ENCODE measurements around the gene ARHGEF7.

Gene ARHGEF7

GRCh38 chr13:111322001-111322915, 207.1 kb downstream of the ARHGEF7 start:
- TF ChIP-seq CTCF (IDR thresholded peaks at IDR 0.05; ENCODE audit: low read depth, low read length), result no peak
- H3K4me3 ChIP-seq (replicated peaks in 1 of 2; ENCODE audit: low read depth in 2 of 2, low read length in 2 of 2), result no peak overlapping the region
- no peak for DNase-seq (ENCODE audit: low read depth in 2 of 2)

- TF ChIP-seq CTCF (IDR thresholded peaks at IDR 0.05; ENCODE audit: low read depth, low read length), result no peak
- no peak overlapping the region for H3K4me3 ChIP-seq (replicated peaks in 1 of 2; ENCODE audit: low read depth in 2 of 2, low read length in 2 of 2)
- DNase-seq (ENCODE audit: low read depth in 2 of 2), result no peak
Observed at GRCh38 chr13:111322916-111323331, 207.8 kb downstream of the ARHGEF7 start.

GRCh38 chr13:111323549-111323948, 208.4 kb downstream of the ARHGEF7 start:
- no peak for TF ChIP-seq CTCF (IDR thresholded peaks at IDR 0.05; ENCODE audit: low read depth, low read length)
- no peak overlapping the region for H3K4me3 ChIP-seq (replicated peaks in 1 of 2; ENCODE audit: low read depth in 2 of 2, low read length in 2 of 2)
- DNase-seq (ENCODE audit: low read depth in 2 of 2), result no peak

- H3K4me3 ChIP-seq (replicated peaks in 1 of 2; ENCODE audit: low read depth in 2 of 2, low read length in 2 of 2), result no peak overlapping the region
- TF ChIP-seq CTCF (IDR thresholded peaks at IDR 0.05; ENCODE audit: low read depth, low read length), result no peak
- no peak for DNase-seq (ENCODE audit: low read depth in 2 of 2)
Observed at GRCh38 chr13:111323950-111324651, 209.0 kb downstream of the ARHGEF7 start.

- no peak overlapping the region for H3K4me3 ChIP-seq (replicated peaks in 1 of 2; ENCODE audit: low read depth in 2 of 2, low read length in 2 of 2)
- DNase-seq (ENCODE audit: low read depth in 2 of 2), result no peak
- TF ChIP-seq CTCF (IDR thresholded peaks at IDR 0.05; ENCODE audit: low read depth, low read length), result no peak
Observed at GRCh38 chr13:111324736-111325135, 209.6 kb downstream of the ARHGEF7 start.

GRCh38 chr13:111325146-111325890, 210.2 kb downstream of the ARHGEF7 start:
- no peak for DNase-seq (ENCODE audit: low read depth in 2 of 2)
- no peak for TF ChIP-seq CTCF (IDR thresholded peaks at IDR 0.05; ENCODE audit: low read depth, low read length)
- H3K4me3 ChIP-seq (replicated peaks in 1 of 2; ENCODE audit: low read depth in 2 of 2, low read length in 2 of 2), result no peak overlapping the region
